ENCODE data around the gene STK39. TPM values are rescaled to one million over a fixed set of nuclear protein-coding genes. Genes with fewer than 3 reads are reported as not detected.

The STK39 gene
- polyA plus RNA-seq, 4 donors: 19.0 to 68.7 (median 41.3) TPM

DNA sequence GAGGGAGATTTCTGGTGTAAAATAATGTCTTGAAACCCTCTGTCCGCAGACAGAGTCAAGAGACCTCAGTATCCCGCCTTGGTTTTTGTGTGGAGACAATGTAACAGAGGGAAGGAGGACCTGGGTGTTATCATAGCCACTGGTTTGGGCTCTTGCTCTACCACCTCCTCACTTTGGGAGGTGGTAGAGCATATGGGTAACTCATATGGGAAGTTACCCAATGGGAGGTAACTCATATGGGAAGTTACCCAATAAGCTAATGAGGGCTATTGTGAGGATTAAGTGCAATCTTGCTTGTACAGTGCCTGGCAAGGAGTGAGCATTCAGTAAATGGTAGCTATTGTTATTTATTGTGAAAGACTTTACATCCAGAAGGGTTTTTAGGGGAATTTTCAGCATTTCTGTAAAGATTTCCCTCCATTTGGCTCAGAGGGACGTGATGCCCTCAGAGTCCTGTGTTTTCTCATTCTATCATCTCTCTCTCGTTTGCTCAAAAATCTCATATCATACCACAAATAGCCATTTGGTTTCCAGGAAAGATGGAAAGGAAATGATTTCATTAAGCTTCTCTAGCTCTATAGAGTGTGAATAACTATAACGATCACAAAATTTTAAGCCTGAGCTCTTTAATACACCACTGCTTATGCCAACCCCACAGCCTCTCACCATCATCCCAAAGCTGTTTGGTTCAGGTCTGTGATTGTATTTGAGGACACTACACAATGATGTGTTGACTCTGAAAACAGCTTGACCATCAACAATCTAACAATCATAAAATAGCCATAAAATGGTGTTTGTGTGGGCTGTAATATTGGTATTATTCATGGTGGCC is 307.7 kb downstream of the STK39 start:
- H3K9me3 ChIP-seq (ENCODE audit: control insufficient read depth in 2 of 2, insufficient read depth in 1 of 2, low read depth in 1 of 2, low read length in 1 of 2): peaks cover 0 to 4% of the 10 kb centered on the region in 2 donors
- FAIRE-seq: no peak
- no peak overlapping the region for H3K27ac ChIP-seq (ENCODE audit: low read depth in 1 of 3, low read length in 2 of 3)
- H3K4me1 ChIP-seq (ENCODE audit: control insufficient read depth in 3 of 3, insufficient read depth in 2 of 3, low read depth in 1 of 3, low read length in 2 of 3): no peaks in the 10 kb centered on the region
- peaks cover 0 to 5% (median 0%) of the 10 kb centered on the region in 3 donors for H3K27me3 ChIP-seq (ENCODE audit: control insufficient read depth in 3 of 3, insufficient read depth in 3 of 3, low read length in 3 of 3)
- WGBS, 3 donors: 78 to 87% (median 79%) methylated on average over 5 of the region's 5 CpGs
- H3K36me3 ChIP-seq (ENCODE audit: control insufficient read depth in 3 of 3, insufficient read depth in 2 of 3, low read depth in 1 of 3, low read length in 3 of 3): no peaks in the 10 kb centered on the region
- DNase-seq: no peak
- H3K4me3 ChIP-seq (ENCODE audit: low read depth in 1 of 3, low read length in 3 of 3): no peak overlapping the region

DNA sequence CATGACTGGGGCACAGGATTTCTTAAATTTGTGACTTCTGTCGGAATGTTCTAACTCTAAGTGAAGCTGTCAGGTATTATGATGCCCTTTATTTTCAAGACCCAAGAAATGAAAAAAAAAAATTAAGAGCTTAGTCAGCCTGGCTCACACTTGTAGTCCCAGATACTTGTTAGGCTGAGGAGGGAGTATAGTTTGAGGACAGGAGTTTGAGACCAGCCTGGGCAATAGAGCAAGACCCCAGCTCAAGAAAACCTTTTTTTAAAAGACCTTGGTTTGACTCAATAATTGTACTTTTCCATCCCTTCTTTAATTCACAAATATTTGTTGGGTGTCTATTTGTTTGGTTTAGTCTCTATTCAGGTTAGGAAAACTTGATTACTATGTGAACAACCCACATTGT is 310.0 kb downstream of the STK39 start:
- peaks cover 0 to 5% (median 0%) of the 10 kb centered on the region in 3 donors for H3K27me3 ChIP-seq (ENCODE audit: control insufficient read depth in 3 of 3, insufficient read depth in 3 of 3, low read length in 3 of 3)
- DNase-seq (no peak), FAIRE-seq (no peak)
- peaks cover 0 to 4% of the 10 kb centered on the region in 2 donors for H3K9me3 ChIP-seq (ENCODE audit: control insufficient read depth in 2 of 2, insufficient read depth in 1 of 2, low read depth in 1 of 2, low read length in 1 of 2)
- H3K4me3 ChIP-seq (ENCODE audit: low read depth in 1 of 3, low read length in 3 of 3): no peak overlapping the region
- H3K36me3 ChIP-seq (ENCODE audit: control insufficient read depth in 3 of 3, insufficient read depth in 2 of 3, low read depth in 1 of 3, low read length in 3 of 3): no peaks in the 10 kb centered on the region
- H3K27ac ChIP-seq (ENCODE audit: low read depth in 1 of 3, low read length in 2 of 3): no peak overlapping the region
- no peaks in the 10 kb centered on the region for H3K4me1 ChIP-seq (ENCODE audit: control insufficient read depth in 3 of 3, insufficient read depth in 2 of 3, low read depth in 1 of 3, low read length in 2 of 3)
- 95 to 100% (median 97%) methylated on average over 1 of the region's 1 CpG for WGBS, 3 donors

DNA sequence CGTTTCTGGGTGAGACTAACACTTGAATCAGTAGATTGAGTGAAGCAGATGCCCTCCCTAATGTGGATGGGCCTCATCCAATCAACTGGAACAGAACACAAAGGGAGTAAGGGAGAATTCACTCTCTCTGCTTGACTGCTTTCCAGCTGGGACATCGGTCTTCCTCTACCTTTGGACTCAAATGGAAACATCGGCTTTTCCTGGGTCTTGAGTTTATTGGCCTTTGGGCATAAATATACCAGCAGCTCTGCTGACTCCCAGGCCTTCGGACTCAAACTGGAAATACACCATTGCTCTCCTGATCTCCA is 311.6 kb downstream of the STK39 start:
- Histone ChIP-seq H3K27me3 (ENCODE audit: control insufficient read depth in 3 of 3, insufficient read depth in 3 of 3, low read length in 3 of 3) (peaks cover 0 to 5% (median 0%) of the 10 kb centered on the region in 3 donors), H3K4me3 (ENCODE audit: low read depth in 1 of 3, low read length in 3 of 3) (no peak overlapping the region), H3K4me1 (ENCODE audit: control insufficient read depth in 3 of 3, insufficient read depth in 2 of 3, low read depth in 1 of 3, low read length in 2 of 3) (no peaks in the 10 kb centered on the region), H3K27ac (ENCODE audit: low read depth in 1 of 3, low read length in 2 of 3) (no peak overlapping the region), H3K9me3 (ENCODE audit: control insufficient read depth in 2 of 2, insufficient read depth in 1 of 2, low read depth in 1 of 2, low read length in 1 of 2) (peaks cover 0 to 4% of the 10 kb centered on the region in 2 donors), H3K36me3 (ENCODE audit: control insufficient read depth in 3 of 3, insufficient read depth in 2 of 3, low read depth in 1 of 3, low read length in 3 of 3) (no peaks in the 10 kb centered on the region)
- FAIRE-seq: no peak
- WGBS, 3 donors: 73 to 82% (median 80%) methylated on average over 4 of the region's 4 CpGs
- no peak for DNase-seq

DNA sequence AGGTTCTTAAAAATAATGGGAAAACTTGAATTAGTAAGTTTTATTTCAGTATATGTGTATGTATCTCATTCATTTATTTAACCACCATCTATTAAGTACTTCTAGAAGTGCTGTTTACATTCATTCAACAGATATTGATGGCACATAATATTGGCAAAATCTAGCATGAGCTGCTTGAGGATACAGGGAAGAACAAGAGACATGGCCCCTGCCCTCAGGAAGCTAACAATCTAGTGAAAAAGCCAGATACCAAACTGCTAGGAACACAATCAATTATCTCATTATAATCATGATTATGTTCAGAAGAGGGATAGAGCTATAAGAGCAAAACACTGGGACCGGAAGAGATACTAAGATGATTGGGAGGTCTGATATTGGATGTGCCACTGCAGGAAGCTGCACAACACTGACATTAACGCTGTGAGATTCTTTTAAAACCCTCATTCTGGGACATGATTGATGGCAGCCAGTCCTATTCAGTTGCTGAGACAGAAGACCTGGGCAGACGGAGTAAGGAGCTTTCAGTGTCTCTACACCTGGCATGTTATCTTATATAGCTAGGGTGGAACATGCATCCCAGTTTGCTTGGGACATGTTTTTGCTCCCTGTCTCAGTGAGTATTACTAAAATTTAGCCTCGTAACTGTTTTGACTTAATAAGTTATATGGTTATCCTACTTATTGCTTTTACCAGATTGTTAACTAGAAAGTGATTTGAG is 314.1 kb downstream of the STK39 start:
- Histone ChIP-seq H3K27ac (ENCODE audit: low read depth in 1 of 3, low read length in 2 of 3) (no peak overlapping the region), H3K4me1 (ENCODE audit: control insufficient read depth in 3 of 3, insufficient read depth in 2 of 3, low read depth in 1 of 3, low read length in 2 of 3) (no peaks in the 10 kb centered on the region), H3K27me3 (ENCODE audit: control insufficient read depth in 3 of 3, insufficient read depth in 3 of 3, low read length in 3 of 3) (no peaks in the 10 kb centered on the region), H3K4me3 (ENCODE audit: low read depth in 1 of 3, low read length in 3 of 3) (no peak overlapping the region), H3K9me3 (ENCODE audit: control insufficient read depth in 2 of 2, insufficient read depth in 1 of 2, low read depth in 1 of 2, low read length in 1 of 2) (peaks cover 0 to 4% of the 10 kb centered on the region in 2 donors), H3K36me3 (ENCODE audit: control insufficient read depth in 3 of 3, insufficient read depth in 2 of 3, low read depth in 1 of 3, low read length in 3 of 3) (no peaks in the 10 kb centered on the region)
- 82 to 95% (median 92%) methylated on average over 4 of the region's 4 CpGs for WGBS, 3 donors
- DNase-seq (no peak), FAIRE-seq (no peak)

DNA sequence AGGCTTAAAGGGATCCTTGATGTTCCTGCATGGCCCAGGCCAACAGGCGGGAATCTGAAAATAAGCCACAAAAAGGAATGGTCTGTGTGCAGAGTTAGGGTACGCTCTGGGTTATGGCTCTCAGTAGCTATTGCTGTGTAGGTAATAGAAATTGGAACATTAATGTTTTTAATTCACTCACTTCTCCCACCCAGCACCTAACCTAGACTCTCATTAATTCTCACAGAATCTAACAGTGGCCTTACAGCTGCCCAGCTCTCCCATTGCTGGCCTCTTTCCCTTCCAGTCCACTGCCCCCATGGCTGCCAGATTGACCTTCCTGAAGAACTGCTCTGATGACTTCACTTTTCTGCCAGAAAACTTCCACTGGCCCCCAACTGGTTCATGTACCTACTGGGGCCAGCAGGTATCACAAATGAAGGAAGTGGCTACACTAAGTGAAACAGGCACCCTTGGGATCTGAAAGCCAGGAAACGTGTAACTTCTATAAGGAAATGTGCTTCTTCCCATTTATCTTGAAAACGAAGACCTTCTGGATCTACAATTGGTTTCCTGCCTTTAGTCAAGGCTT is 315.2 kb downstream of the STK39 start:
- Histone ChIP-seq H3K9me3 (ENCODE audit: control insufficient read depth in 2 of 2, insufficient read depth in 1 of 2, low read depth in 1 of 2, low read length in 1 of 2) (peaks cover 0 to 4% of the 10 kb centered on the region in 2 donors), H3K27ac (ENCODE audit: low read depth in 1 of 3, low read length in 2 of 3) (no peak overlapping the region), H3K4me3 (ENCODE audit: low read depth in 1 of 3, low read length in 3 of 3) (no peak overlapping the region), H3K36me3 (ENCODE audit: control insufficient read depth in 3 of 3, insufficient read depth in 2 of 3, low read depth in 1 of 3, low read length in 3 of 3) (no peaks in the 10 kb centered on the region), H3K4me1 (ENCODE audit: control insufficient read depth in 3 of 3, insufficient read depth in 2 of 3, low read depth in 1 of 3, low read length in 2 of 3) (no peaks in the 10 kb centered on the region), H3K27me3 (ENCODE audit: control insufficient read depth in 3 of 3, insufficient read depth in 3 of 3, low read length in 3 of 3) (no peaks in the 10 kb centered on the region)
- 84 to 96% (median 85%) methylated on average over 4 of the region's 4 CpGs for WGBS, 3 donors
- FAIRE-seq: no peak
- DNase-seq: no peak

DNA sequence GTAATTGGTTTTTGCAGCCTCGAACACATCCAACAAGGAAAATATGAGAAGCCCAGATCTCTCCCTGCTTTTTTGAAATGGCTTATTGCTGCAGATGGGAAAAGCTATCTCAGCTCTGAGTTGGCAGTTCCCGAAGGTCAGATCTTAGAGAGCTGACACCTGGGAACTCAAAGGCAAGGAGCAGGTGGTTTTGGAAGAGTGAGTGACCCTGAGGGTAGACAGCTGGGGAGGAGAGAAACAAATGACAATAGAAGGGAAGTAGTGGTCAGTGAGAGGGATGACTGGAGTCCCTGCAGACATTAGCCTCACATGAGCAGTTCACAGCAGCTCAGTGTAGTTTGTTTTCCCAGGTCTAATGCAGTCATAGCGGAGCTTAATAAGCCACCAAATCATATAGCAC is 317.9 kb downstream of the STK39 start:
- Histone ChIP-seq H3K27me3 (ENCODE audit: control insufficient read depth in 3 of 3, insufficient read depth in 3 of 3, low read length in 3 of 3) (no peaks in the 10 kb centered on the region), H3K4me3 (ENCODE audit: low read depth in 1 of 3, low read length in 3 of 3) (no peak overlapping the region), H3K36me3 (ENCODE audit: control insufficient read depth in 3 of 3, insufficient read depth in 2 of 3, low read depth in 1 of 3, low read length in 3 of 3) (no peaks in the 10 kb centered on the region), H3K9me3 (ENCODE audit: control insufficient read depth in 2 of 2, insufficient read depth in 1 of 2, low read depth in 1 of 2, low read length in 1 of 2) (no peaks in the 10 kb centered on the region), H3K4me1 (ENCODE audit: control insufficient read depth in 3 of 3, insufficient read depth in 2 of 3, low read depth in 1 of 3, low read length in 2 of 3) (no peaks in the 10 kb centered on the region), H3K27ac (ENCODE audit: low read depth in 1 of 3, low read length in 2 of 3) (no peak overlapping the region)
- FAIRE-seq (no peak), DNase-seq (no peak)
- 73 to 87% (median 82%) methylated on average over 3 of the region's 3 CpGs for WGBS, 3 donors

DNA sequence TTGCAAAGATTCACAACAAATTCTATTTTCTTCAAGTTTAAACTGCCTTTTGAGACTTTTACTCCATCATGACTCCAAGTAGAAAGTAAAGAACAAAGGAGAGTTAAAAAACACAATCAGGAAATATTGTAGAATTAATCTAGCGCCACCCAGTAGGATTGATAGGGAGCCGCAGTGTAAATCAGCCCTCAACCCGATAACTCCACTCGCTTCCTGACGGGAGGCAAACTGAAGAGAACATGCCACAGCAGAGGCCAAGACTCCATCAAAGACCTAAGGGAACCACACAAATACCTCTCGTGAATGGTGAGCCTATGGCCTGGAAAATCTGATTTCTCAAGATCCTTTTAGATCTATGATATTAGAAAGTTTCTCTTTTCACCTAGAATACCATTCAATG is 319.0 kb downstream of the STK39 start:
- FAIRE-seq (no peak), DNase-seq (peak in 1 of 2 donors; percentile 17)
- no peaks in the 10 kb centered on the region for H3K4me1 ChIP-seq (ENCODE audit: control insufficient read depth in 3 of 3, insufficient read depth in 2 of 3, low read depth in 1 of 3, low read length in 2 of 3)
- H3K27me3 ChIP-seq (ENCODE audit: control insufficient read depth in 3 of 3, insufficient read depth in 3 of 3, low read length in 3 of 3): no peaks in the 10 kb centered on the region
- H3K4me3 ChIP-seq (ENCODE audit: low read depth in 1 of 3, low read length in 3 of 3): no peak overlapping the region
- H3K27ac ChIP-seq (ENCODE audit: low read depth in 1 of 3, low read length in 2 of 3): no peak overlapping the region
- 42 to 81% (median 46%) methylated on average over 6 of the region's 6 CpGs for WGBS, 3 donors
- H3K36me3 ChIP-seq (ENCODE audit: control insufficient read depth in 3 of 3, insufficient read depth in 2 of 3, low read depth in 1 of 3, low read length in 3 of 3): no peaks in the 10 kb centered on the region
- H3K9me3 ChIP-seq (ENCODE audit: control insufficient read depth in 2 of 2, insufficient read depth in 1 of 2, low read depth in 1 of 2, low read length in 1 of 2): no peaks in the 10 kb centered on the region

DNA sequence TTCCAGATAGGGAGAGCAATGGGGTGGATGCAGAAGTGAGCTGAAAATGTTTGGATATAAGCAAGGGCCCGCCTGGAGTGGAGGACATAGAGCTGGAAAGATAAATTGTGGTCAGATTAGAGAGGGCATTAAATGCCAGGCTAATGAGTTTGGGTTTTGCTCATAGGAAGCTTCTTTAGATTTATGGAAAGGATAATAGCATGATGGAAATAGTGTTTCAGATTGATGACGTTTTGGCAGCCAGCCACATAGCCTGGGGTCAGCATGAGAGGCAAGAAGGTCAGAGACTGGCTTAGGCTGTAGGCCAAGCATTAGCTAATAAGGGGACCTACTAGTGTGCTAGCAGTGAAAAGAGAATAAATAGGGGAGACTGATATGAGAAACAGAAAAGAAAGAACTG is 321.6 kb downstream of the STK39 start:
- DNase-seq: no peak
- Histone ChIP-seq H3K36me3 (ENCODE audit: control insufficient read depth in 3 of 3, insufficient read depth in 2 of 3, low read depth in 1 of 3, low read length in 3 of 3) (no peaks in the 10 kb centered on the region), H3K27ac (ENCODE audit: low read depth in 1 of 3, low read length in 2 of 3) (no peak overlapping the region), H3K27me3 (ENCODE audit: control insufficient read depth in 3 of 3, insufficient read depth in 3 of 3, low read length in 3 of 3) (no peaks in the 10 kb centered on the region), H3K4me3 (ENCODE audit: low read depth in 1 of 3, low read length in 3 of 3) (no peak overlapping the region), H3K9me3 (ENCODE audit: control insufficient read depth in 2 of 2, insufficient read depth in 1 of 2, low read depth in 1 of 2, low read length in 1 of 2) (no peaks in the 10 kb centered on the region), H3K4me1 (ENCODE audit: control insufficient read depth in 3 of 3, insufficient read depth in 2 of 3, low read depth in 1 of 3, low read length in 2 of 3) (no peaks in the 10 kb centered on the region)
- WGBS, 3 donors: 72 to 79% (median 78%) methylated on average over 2 of the region's 2 CpGs
- no peak for FAIRE-seq
